ENCODE measurements around the gene RPS2.

GRCh38 chr16:2001035-2001434 lies 36.4 kb upstream of the RPS2 start:
- TF ChIP-seq POLR2A (IDR thresholded peaks at IDR 0.05; ENCODE audit: control extremely low read depth in 1 of 2, low read depth in 2 of 2, low read length in 2 of 2) (no peak), TAF1 (IDR thresholded peaks at IDR 0.05; ENCODE audit: low read depth, low read length) (no peak), HDAC2 (IDR thresholded peaks at IDR 0.05; ENCODE audit: borderline replicate concordance in 1 of 2, low read depth in 2 of 2, low read length in 2 of 2) (no peak), YY1 (IDR thresholded peaks at IDR 0.05; ENCODE audit: low read depth, low read length) (no peak), CTCF (IDR thresholded peaks at IDR 0.05; ENCODE audit: control extremely low read depth in 1 of 3, insufficient read depth in 1 of 3, low read depth in 1 of 3, low read length in 3 of 3) (no peak), MAFK (IDR thresholded peaks at IDR 0.05; ENCODE audit: low read depth, low read length) (no peak), EZH2 (IDR thresholded peaks at IDR 0.05; ENCODE audit: low read depth, low read length, severe bottlenecking) (no peak), EP300 (IDR thresholded peaks at IDR 0.05; ENCODE audit: borderline replicate concordance in 1 of 2, low read depth in 2 of 2, low read length in 2 of 2) (no peak), SRF (IDR thresholded peaks at IDR 0.05; ENCODE audit: low read depth, low read length) (no peak)

Measured in H1 (cell line).